Measurements from ENCODE around the gene DIDO1.

DIDO1 gene

DNA sequence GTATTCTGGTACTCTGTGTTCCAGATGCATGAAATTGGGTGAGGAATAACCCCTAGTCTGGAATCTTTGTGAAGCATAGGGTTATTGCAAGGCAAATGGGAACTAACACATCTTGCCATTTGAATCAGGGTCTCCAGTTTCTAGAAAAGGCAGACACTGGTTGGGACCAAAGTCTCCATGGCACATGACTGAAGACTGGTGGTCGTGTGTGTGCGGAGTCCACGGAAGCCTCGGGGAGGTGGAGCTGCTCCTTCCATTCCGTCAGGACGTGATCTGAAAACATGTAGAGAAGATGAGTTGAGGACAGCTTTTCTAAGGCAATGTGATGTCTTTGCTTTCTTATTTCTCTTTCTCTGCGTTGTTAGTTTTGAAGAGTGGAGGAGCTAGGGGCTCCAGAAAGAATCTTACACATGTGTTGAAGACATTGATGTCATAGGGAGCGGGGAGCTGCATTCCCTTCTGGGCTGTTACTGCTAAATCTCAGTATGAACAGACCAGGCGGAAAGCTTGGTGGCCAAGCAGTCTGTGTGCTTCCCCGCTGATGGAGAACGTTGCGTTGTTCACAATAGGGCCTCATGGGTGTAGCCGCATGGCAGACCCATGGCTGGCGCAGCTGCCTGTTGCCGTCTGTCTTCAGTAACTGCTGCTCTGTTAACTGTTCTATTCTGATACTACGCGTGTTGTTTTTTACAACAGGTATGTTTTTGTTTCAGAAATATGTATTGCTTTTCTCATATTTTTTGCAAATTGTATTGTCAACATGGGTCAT lies 21.4 kb upstream of the DIDO1 start:
- ATAC-seq (replicated peaks) (no peak), DNase-seq (no peak)
- Mint-ChIP-seq H3K9me3 (peaks cover 0 to 3% of the 10 kb centered on the region in 2 donors), H3K27me3 (no peaks in the 10 kb centered on the region), H3K36me3 (peaks cover 39 to 63% of the 10 kb centered on the region in 2 donors), H3K27ac (no peak overlapping the region), H3K4me1 (peaks cover 18 to 27% of the 10 kb centered on the region in 2 donors), H3K4me3 (no peak overlapping the region)

DNA sequence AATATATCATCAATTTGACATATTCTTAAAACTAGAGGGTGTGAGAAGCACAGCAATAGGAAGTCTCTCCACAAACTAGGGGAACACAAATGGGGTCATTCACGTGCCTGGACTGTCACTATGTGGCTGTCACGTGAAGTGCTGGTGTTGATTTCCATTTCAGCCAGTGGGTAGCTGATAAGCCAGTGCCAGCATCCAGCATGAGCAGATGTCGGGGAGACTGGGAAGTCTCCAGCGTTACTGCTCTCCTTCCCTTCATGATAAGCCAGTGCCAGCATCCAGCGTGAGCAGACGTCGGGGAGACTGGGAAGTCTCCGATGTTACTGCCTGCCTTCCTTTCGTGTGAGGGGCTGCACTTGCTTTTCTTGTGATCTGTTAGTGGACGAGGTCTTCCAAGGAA lies 20.6 kb upstream of the DIDO1 start:
- ATAC-seq (replicated peaks), result no peak
- Mint-ChIP-seq H3K9me3 (peaks cover 0 to 3% of the 10 kb centered on the region in 2 donors), H3K4me1 (peaks cover 15 to 27% of the 10 kb centered on the region in 2 donors), H3K36me3 (peaks cover 41 to 67% of the 10 kb centered on the region in 2 donors), H3K4me3 (no peak overlapping the region), H3K27ac (peak overlapping the region; percentile 31), H3K27me3 (no peaks in the 10 kb centered on the region)
- DNase-seq, result no peak

DNA sequence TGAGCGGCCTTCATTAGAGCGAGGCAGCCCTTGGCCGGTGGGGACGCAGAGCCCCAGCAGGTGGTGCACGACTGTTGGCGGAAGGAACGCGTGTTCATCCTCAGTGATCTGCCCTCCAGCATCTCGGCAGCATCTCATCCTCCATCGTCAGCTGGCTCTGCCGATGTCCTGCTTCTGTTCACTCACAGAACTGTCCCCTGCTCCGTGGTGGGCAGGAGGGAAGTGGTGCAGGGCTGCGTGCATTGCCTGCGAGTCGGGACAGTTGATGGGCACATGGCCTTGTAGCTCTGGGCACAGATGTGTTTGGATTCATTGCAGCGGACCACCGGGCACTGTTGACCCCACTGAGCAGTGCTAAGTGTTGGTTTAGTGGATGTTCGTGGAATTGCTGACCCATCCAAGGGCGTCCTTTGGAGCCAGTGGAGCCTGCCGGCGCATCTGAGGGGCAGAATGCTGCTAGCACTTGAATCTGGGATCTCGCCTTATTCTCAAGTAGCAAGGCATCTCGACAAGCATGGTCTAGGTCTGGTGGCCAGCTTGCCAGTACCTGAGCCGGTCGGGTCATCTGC lies 19.6 kb upstream of the DIDO1 start:
- Mint-ChIP-seq H3K4me3 (no peak overlapping the region), H3K36me3 (peaks cover 48 to 71% of the 10 kb centered on the region in 2 donors), H3K9me3 (peaks cover 0 to 3% of the 10 kb centered on the region in 2 donors), H3K4me1 (peaks cover 15 to 26% of the 10 kb centered on the region in 2 donors), H3K27me3 (no peaks in the 10 kb centered on the region), H3K27ac (no peak overlapping the region)
- no peak for ATAC-seq (replicated peaks)
- DNase-seq, result no peak

DNA sequence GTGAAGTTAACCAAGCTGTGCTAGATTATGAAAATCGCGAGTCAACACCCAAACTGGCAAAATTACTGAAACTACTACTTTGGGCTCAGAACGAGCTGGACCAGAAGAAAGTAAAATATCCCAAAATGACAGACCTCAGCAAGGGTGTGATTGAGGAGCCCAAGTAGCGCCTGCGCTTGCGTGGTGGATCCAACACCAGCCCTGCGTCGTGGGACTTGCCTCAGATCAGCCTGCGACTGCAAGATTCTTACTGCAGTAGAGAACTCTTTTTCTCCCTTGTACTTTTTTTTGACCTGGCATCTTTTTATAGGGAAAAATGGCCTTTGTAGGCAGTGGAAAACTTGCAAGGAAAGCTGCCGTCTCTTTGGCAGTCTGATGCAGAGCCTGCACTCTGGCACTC lies 18.4 kb upstream of the DIDO1 start:
- H3K4me1 Mint-ChIP-seq, result peaks cover 14 to 32% of the 10 kb centered on the region in 2 donors
- no peak overlapping the region for H3K27ac Mint-ChIP-seq
- H3K4me3 Mint-ChIP-seq, result no peak overlapping the region
- no peak for ATAC-seq (replicated peaks)
- H3K9me3 Mint-ChIP-seq, result peaks cover 0 to 2% of the 10 kb centered on the region in 2 donors
- peaks cover 43 to 63% of the 10 kb centered on the region in 2 donors for H3K36me3 Mint-ChIP-seq
- H3K27me3 Mint-ChIP-seq, result no peaks in the 10 kb centered on the region
- DNase-seq, result no peak

DNA sequence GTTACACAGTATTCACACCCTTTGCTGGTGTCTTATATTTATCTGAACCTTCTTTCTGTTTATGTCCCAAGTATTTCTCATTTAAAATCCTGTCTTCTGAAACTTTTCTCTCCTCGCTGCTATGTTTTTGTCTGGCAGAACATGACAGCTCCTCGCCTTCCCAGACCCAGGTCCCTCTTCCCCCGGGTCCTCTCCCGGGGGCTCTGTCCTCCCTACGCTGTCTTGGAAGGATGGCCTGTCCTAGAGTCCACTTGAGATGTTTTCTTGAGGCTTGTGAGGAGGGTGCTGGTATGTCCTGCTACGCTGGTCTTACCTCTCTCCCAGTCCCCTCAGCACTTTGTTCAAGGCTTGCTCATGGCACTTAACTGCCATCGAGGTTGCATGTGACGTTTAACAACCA lies 17.9 kb upstream of the DIDO1 start:
- peaks cover 18 to 33% of the 10 kb centered on the region in 2 donors for H3K4me1 Mint-ChIP-seq
- no peaks in the 10 kb centered on the region for H3K27me3 Mint-ChIP-seq
- peaks cover 0 to 2% of the 10 kb centered on the region in 2 donors for H3K9me3 Mint-ChIP-seq
- no peak overlapping the region for H3K4me3 Mint-ChIP-seq
- DNase-seq, result no peak
- no peak for ATAC-seq (replicated peaks)
- peaks cover 38 to 63% of the 10 kb centered on the region in 2 donors for H3K36me3 Mint-ChIP-seq
- no peak overlapping the region for H3K27ac Mint-ChIP-seq

DNA sequence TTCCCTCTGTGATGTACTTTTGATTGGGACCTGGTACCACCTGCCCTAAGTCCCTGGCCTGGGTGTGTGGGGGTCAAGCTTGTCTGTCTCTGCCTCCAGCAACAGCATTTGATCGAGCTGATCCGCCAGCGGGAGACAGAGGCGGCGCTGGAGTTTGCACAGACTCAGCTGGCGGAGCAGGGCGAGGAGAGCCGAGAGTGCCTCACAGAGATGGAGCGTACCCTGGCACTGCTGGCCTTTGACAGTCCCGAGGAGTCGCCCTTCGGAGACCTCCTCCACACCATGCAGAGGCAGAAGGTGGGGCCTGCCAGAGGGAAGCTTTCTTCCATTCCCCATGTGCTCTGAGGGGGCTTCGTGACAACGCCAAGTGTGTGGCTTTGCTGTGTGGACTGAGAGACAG lies 17.1 kb upstream of the DIDO1 start:
- H3K27me3 Mint-ChIP-seq, result no peaks in the 10 kb centered on the region
- H3K27ac Mint-ChIP-seq, result no peak overlapping the region
- H3K4me1 Mint-ChIP-seq, result peaks cover 19 to 33% of the 10 kb centered on the region in 2 donors
- peaks cover 33 to 60% of the 10 kb centered on the region in 2 donors for H3K36me3 Mint-ChIP-seq
- H3K4me3 Mint-ChIP-seq, result no peak overlapping the region
- no peaks in the 10 kb centered on the region for H3K9me3 Mint-ChIP-seq
- ATAC-seq (replicated peaks), result no peak
- no peak for DNase-seq

DNA sequence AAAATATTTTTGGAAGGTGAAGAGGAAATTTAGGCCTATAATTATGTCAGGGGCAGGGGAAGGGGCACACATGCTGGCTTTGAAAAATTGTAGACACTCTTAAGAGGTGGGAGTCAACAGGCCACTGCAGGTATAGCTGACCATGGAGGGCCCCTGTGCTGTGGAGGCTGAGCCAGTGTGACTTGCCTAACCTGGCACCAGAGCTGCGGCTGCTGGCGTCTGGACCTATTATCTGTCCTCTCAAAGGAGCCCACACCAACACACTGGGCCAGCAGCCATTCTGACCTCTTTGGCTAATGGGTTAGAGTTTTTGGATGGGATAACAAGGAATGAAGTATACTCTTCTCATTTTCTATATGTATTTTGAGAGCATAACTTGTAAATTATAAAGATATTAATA lies 16.2 kb upstream of the DIDO1 start:
- peaks cover 28 to 54% of the 10 kb centered on the region in 2 donors for H3K36me3 Mint-ChIP-seq
- H3K4me1 Mint-ChIP-seq, result peaks cover 19 to 33% of the 10 kb centered on the region in 2 donors
- peak overlapping the region; percentile 9 for H3K27ac Mint-ChIP-seq
- H3K9me3 Mint-ChIP-seq, result no peaks in the 10 kb centered on the region
- no peak for ATAC-seq (replicated peaks)
- H3K4me3 Mint-ChIP-seq, result no peak overlapping the region
- H3K27me3 Mint-ChIP-seq, result no peaks in the 10 kb centered on the region
- DNase-seq, result no peak

DNA sequence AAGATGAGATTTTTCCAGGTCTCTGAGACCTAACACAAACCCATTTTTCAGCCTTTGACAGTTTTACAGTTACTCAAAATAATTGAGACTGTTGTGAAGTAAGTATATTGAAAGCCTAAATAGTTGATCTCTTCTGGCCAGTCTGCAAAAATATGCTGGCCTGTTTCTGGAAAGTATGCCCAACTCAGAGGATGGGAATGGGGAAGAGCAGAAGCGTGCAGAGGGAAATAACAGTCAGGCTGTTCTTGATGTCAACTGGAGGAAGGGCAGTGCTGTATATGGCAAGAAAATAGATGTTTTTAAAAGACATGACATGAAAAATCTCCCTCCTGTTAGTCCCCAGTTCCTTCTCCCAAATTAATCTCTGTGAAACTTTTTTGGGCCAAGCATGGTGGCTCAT lies 15.5 kb upstream of the DIDO1 start:
- DNase-seq, result no peak
- H3K4me1 Mint-ChIP-seq, result peaks cover 19 to 33% of the 10 kb centered on the region in 2 donors
- H3K9me3 Mint-ChIP-seq, result no peaks in the 10 kb centered on the region
- H3K27ac Mint-ChIP-seq, result peak overlapping the region; percentile 3
- no peak for ATAC-seq (replicated peaks)
- peaks cover 22 to 48% of the 10 kb centered on the region in 2 donors for H3K36me3 Mint-ChIP-seq
- H3K4me3 Mint-ChIP-seq, result no peak overlapping the region
- H3K27me3 Mint-ChIP-seq, result no peaks in the 10 kb centered on the region

DNA sequence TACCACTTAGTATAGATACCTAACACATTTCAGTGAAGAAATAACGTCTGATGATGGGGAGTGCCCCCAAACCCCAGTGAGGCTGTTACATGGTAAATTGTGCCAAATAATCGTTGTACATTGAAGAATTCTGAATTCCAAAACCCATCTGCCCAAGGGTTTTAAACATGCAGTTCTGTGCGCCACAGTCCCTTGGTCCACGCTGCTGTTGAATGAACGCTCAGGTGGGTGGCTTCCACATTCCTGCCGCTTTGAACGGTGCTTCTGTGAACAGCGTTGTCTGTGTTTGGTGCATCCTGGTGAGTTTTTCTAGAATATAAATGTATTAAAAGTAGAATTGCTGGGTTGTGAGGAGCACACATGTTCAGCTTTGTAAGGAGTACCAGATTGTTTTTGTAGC lies 14.6 kb upstream of the DIDO1 start:
- Mint-ChIP-seq H3K9me3 (no peaks in the 10 kb centered on the region), H3K4me1 (peaks cover 17 to 33% of the 10 kb centered on the region in 2 donors), H3K4me3 (no peak overlapping the region), H3K27ac (no peak overlapping the region), H3K36me3 (peaks cover 19 to 43% of the 10 kb centered on the region in 2 donors), H3K27me3 (no peaks in the 10 kb centered on the region)
- ATAC-seq (replicated peaks) (no peak), DNase-seq (no peak)

DNA sequence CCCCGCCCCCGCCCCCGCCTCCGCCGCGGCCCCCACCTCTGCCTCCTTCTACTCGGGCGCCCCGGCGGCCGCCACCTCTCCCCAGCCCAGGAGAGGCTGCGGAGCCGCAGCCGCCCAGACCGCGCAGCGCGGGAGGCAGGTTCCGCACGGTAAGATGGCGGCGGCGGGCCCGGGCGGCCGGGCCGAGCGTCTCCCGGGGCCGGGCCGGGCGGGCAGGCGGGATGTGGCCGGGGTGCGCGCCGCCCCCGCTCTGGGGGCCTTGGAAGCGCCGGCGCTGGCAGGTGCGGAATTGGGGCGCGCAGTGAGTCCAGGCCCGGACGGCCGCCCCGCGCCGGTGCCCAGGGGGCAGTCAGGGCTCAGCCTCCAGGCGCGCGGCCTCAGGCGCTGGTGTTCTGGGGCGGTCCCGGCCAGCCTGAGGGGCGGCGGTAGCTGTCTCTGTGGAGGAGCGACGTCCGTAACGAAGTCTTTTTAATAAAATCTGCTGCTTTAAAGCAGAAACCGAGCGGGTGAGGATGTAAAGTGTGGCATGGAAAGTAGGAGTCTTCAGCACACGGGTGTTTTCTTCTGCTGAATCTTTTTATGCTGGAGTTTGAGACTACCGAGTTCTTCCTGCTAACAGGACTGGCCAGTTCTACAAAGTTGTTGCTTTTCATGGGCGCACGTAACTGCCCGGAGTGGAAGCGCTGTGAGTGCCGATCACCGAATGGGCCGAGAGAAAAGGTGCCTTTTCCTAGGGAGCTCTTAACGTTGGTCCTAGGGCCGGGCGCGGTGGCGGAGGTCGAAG lies 12.0 kb upstream of the DIDO1 start, which contains the start of gene GID8:
Gene GID8, plus strand, starts transcription at position 43 of the 784 bp plus-strand sequence. CDS start 3,356 bp downstream, outside the sequence.
- no peaks in the 10 kb centered on the region for H3K27me3 Mint-ChIP-seq
- DNase-seq (no peak), ATAC-seq (replicated peaks) (peak; percentile 71 to 74)
- peak within 1 kb of the TSS in 1 of 2 donors; percentile 97 for H3K4me3 Mint-ChIP-seq
- H3K36me3 Mint-ChIP-seq, result peaks cover 12 to 34% of the 10 kb centered on the region in 2 donors
- peak within 1 kb of the TSS; percentile 99 for H3K27ac Mint-ChIP-seq
- no peaks in the 10 kb centered on the region for H3K9me3 Mint-ChIP-seq
- H3K4me1 Mint-ChIP-seq, result peaks cover 17 to 33% of the 10 kb centered on the region in 2 donors

DNA sequence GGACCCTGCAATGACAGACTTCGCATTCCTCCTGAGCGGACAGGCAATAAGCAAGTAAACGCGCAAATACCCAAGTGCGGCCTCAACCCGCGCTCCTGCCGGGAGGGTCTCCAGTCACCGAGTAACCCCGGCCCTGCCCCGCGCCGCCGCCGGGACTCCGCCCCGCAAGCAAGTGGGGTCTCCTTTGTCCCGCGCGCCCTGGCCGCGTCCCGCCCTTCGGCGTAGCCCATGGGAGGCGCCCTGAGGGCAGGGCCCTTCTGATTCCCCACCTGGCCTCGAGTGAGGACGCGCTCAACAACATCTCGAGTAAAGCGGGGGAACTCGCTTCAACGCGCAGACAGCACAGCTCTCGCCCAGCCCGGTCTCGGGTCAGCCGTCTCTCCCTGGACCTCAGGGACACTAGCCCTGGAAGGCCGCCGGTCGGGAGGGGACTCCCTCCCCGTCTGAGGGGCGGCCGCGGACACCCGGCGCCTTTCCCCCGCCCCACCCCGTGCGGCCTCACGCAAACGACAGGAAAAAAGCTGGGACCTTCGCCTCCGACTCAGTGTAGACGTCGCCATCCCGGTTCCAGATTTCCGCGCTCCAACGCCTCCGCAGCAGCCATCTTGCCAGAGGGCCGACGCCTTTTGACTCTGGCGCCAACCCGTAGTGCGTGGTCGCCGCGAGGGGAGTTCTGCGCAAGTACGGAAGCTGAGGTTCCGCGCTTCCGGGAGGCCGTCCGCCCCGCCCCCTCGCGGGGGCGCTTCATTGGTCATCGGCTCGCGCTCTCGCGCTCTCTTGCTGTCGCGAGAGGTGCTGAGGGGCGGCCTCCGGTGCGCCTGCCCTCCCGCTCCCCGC lies 11.2 kb upstream of the DIDO1 start:
- peak overlapping the region; percentile 99 for H3K27ac Mint-ChIP-seq
- peaks cover 9 to 36% of the 10 kb centered on the region in 2 donors for H3K36me3 Mint-ChIP-seq
- H3K9me3 Mint-ChIP-seq, result no peaks in the 10 kb centered on the region
- peak; percentile 96 for DNase-seq
- peaks cover 21 to 33% of the 10 kb centered on the region in 2 donors for H3K4me1 Mint-ChIP-seq
- H3K4me3 Mint-ChIP-seq, result peak overlapping the region in 1 of 2 donors; percentile 97
- ATAC-seq (replicated peaks), result peak; percentile 88 to 91
- no peaks in the 10 kb centered on the region for H3K27me3 Mint-ChIP-seq

DNA sequence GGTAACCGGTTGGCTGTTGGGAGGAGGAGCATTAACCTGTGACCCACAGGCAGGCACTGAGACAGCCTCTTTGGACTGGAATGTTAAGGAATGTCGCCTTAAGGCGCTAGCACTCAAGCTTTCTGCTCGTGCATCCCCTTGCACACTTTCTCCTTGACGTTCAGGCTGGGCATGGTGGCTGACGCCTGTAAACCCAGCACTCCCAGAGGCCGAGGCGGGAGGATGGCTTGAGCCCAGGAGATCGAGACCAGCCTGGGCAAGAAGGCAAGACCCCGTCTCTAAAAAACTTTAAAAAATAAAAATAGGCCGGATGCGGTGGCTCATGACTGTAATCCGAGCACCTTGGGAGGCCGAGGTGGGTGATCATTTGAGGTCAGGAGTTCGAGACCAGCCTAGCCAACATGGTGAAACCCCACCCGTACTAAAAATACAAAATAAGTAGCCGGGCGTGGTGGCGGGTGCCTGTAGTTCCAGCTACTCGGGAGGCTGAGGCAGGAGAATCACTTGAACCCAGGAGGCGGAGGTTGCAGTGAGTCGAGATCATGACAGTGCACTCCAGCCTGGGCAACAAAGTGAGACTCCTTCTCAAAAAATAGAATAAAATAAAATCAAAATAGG lies 9.8 kb upstream of the DIDO1 start:
- peak overlapping the region in 1 of 2 donors; percentile 97 for H3K4me3 Mint-ChIP-seq
- H3K27me3 Mint-ChIP-seq, result no peaks in the 10 kb centered on the region
- ATAC-seq (replicated peaks) (no peak), DNase-seq (no peak)
- H3K27ac Mint-ChIP-seq, result peak overlapping the region; percentile 47
- no peaks in the 10 kb centered on the region for H3K9me3 Mint-ChIP-seq
- peaks cover 20 to 32% of the 10 kb centered on the region in 2 donors for H3K4me1 Mint-ChIP-seq
- H3K36me3 Mint-ChIP-seq, result peaks cover 0 to 23% of the 10 kb centered on the region in 2 donors

DNA sequence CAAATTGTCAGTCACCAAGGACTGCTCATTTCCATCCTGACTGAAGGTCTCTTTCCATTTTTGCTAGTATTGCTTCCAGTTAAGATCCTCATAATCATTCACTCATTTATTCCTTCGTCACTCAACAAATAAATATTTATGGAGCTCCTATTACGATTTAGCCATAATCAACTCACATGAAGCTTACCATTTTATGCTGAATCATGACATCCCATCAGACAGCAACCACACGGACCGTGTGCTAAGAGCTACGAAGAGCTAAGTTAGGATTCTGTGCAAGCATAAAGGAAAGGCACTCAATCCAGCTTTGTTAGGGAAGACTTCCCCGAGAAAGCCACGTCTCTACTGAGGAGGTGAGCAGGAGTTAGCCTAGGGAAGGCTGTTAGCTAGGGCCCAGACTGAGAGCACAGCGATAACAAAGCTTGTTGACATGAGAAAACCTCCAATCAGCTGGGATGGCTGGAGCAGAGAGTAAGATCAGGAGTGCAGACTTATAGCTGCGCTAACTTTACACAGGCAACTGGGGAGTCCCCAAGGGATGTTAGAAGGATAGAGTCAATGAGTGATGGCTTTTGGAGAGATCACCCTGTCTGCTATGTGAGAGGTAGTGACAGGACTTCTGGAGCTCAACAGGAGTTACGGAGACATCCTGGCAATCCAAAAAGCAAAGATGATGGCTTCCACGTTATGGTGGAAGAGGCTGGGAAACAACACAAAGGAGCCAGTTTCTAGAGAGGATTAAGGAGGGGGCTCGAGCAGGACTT lies 9.1 kb upstream of the DIDO1 start:
- Mint-ChIP-seq H3K27ac (no peak overlapping the region), H3K4me3 (no peak overlapping the region), H3K36me3 (peaks cover 0 to 23% of the 10 kb centered on the region in 2 donors), H3K27me3 (no peaks in the 10 kb centered on the region), H3K9me3 (no peaks in the 10 kb centered on the region), H3K4me1 (peaks cover 22 to 36% of the 10 kb centered on the region in 2 donors)
- no peak for ATAC-seq (replicated peaks)
- no peak for DNase-seq
